ENCODE measurements around the gene FAM114A2.

The FAM114A2 gene

GRCh38 chr5:153983885-153984284 is 54.8 kb downstream of the FAM114A2 start:
- no peak for DNase-seq (ENCODE audit: low spot score)

- no peak for DNase-seq (ENCODE audit: low spot score)
Observed at GRCh38 chr5:153981905-153982605, 56.7 kb downstream of the FAM114A2 start.

- no peak for DNase-seq (ENCODE audit: low spot score)
Observed at GRCh38 chr5:153979028-153979783, 59.5 kb downstream of the FAM114A2 start.

GRCh38 chr5:153974813-153975163 is 63.9 kb downstream of the FAM114A2 start:
- no peak for DNase-seq (ENCODE audit: low spot score)

GRCh38 chr5:153974131-153974812 is 64.4 kb downstream of the FAM114A2 start:
- peak; percentile 43 for DNase-seq (ENCODE audit: low spot score)

GRCh38 chr5:153972240-153972639 is 66.5 kb downstream of the FAM114A2 start:
- DNase-seq (ENCODE audit: low spot score) = no peak

- DNase-seq (ENCODE audit: low spot score) = no peak
Observed at GRCh38 chr5:153970496-153970895, 68.2 kb downstream of the FAM114A2 start.

GRCh38 chr5:153969563-153969895 is 69.2 kb downstream of the FAM114A2 start:
- DNase-seq (ENCODE audit: low spot score) = no peak

- DNase-seq (ENCODE audit: low spot score) = no peak
Observed at GRCh38 chr5:153968761-153969562, 69.7 kb downstream of the FAM114A2 start.

GRCh38 chr5:153964880-153965645 is 73.6 kb downstream of the FAM114A2 start:
- peak; percentile 56 for DNase-seq (ENCODE audit: low spot score)

- DNase-seq (ENCODE audit: low spot score) = no peak
Observed at GRCh38 chr5:153964191-153964879, 74.4 kb downstream of the FAM114A2 start.

- DNase-seq (ENCODE audit: low spot score) = no peak
Observed at GRCh38 chr5:153960269-153961215, 78.2 kb downstream of the FAM114A2 start.

GRCh38 chr5:153959134-153959957 is 79.4 kb downstream of the FAM114A2 start:
- no peak for DNase-seq (ENCODE audit: low spot score)

GRCh38 chr5:153957205-153957604 is 81.5 kb downstream of the FAM114A2 start:
- no peak for DNase-seq (ENCODE audit: low spot score)

GRCh38 chr5:153953411-153953810 is 85.3 kb downstream of the FAM114A2 start:
- DNase-seq (ENCODE audit: low spot score) = no peak

- no peak for DNase-seq (ENCODE audit: low spot score)
Observed at GRCh38 chr5:153952893-153953292, 85.8 kb downstream of the FAM114A2 start.

- no peak for DNase-seq (ENCODE audit: low spot score)
Observed at GRCh38 chr5:153952057-153952456, 86.7 kb downstream of the FAM114A2 start.

GRCh38 chr5:153941265-153941664 is 97.4 kb downstream of the FAM114A2 start:
- DNase-seq (ENCODE audit: low spot score) = no peak
